Mesenchymal stem cell (in vitro differentiated cells and primary cell): ENCODE results near the gene VPS33B.
A peak's percentile ranks its signal among the peaks of the same experiment; 100 is the strongest.
"Not testable (repeated sequence)": the region's sequence is repeated elsewhere in the genome, so short reads cannot be mapped to it uniquely, and the experiment has no call there.

Experiments
- DNase-seq: peaks from one replicate; pipeline ENCODE4 v3.0.0-alpha.2; 2013
- H2AFZ ChIP-seq: one replicate; pipeline ENCODE4 v1.6.1; 2013; ENCODE audit warnings: low read depth, mild to moderate bottlenecking, control low read depth, inconsistent platforms, low read length, moderate library complexity
- H2AK5ac ChIP-seq: 2 replicates; pipeline ENCODE4 v1.6.1; 2013; ENCODE audit warnings: low read length, moderate library complexity, mild to moderate bottlenecking, inconsistent platforms; ENCODE audit not compliant: severe bottlenecking
- H2BK120ac ChIP-seq: one replicate; pipeline ENCODE4 v1.6.1; 2013; ENCODE audit warnings: low read depth, mild to moderate bottlenecking, inconsistent platforms, low read length, moderate library complexity
- H2BK12ac ChIP-seq, 2 experiments: one replicate each; pipeline ENCODE4 v1.6.1; 2013; ENCODE audit warnings: inconsistent platforms in 2 of 2, low read length in 2 of 2, mild to moderate bottlenecking in 2 of 2, moderate library complexity in 2 of 2, control low read depth in 1 of 2
- H2BK15ac ChIP-seq: one replicate; pipeline ENCODE4 v1.6.1; 2013; ENCODE audit warnings: mild to moderate bottlenecking, low read depth, inconsistent platforms; ENCODE audit not compliant: poor library complexity, severe bottlenecking
- H2BK5ac ChIP-seq: 2 replicates; pipeline ENCODE4 v1.6.1; 2013; ENCODE audit warnings: low read depth, mild to moderate bottlenecking, low read length, control low read depth, inconsistent platforms; ENCODE audit not compliant: poor library complexity, severe bottlenecking
- H3K14ac ChIP-seq, 2 experiments: one replicate each; pipeline ENCODE4 v1.6.1; 2013; ENCODE audit warnings: inconsistent platforms in 2 of 2, low read length in 2 of 2, control low read depth in 1 of 2, mild to moderate bottlenecking in 1 of 2, moderate library complexity in 1 of 2
- H3K18ac ChIP-seq, 2 experiments: one replicate each; pipeline ENCODE4 v1.6.1; 2013; ENCODE audit warnings: inconsistent platforms in 2 of 2, low read length in 2 of 2, control low read depth in 1 of 2, low read depth in 1 of 2, mild to moderate bottlenecking in 1 of 2
- H3K23ac ChIP-seq, 2 experiments: one replicate each; pipeline ENCODE4 v1.6.1; 2013; ENCODE audit warnings: inconsistent platforms in 2 of 2, low read length in 2 of 2, mild to moderate bottlenecking in 2 of 2, moderate library complexity in 2 of 2, control low read depth in 1 of 2
- H3K27ac ChIP-seq: 2 replicates; pipeline ENCODE4 v1.5.1; 2013; ENCODE audit warnings: mild to moderate bottlenecking, moderate library complexity, low read length, control low read depth, inconsistent platforms; ENCODE audit not compliant: poor library complexity, severe bottlenecking
- H3K27me3 ChIP-seq, 2 experiments: 2 replicates each; pipeline versions ENCODE4 v1.6.1 to v1.7.0; 2013; ENCODE audit warnings: low read length in 2 of 2, mild to moderate bottlenecking in 2 of 2, moderate library complexity in 2 of 2, control low read depth in 1 of 2, inconsistent platforms in 1 of 2; ENCODE audit not compliant: control insufficient read depth in 1 of 2, insufficient read depth in 1 of 2
- H3K36me3 ChIP-seq, 2 experiments: 2 replicates each; pipeline versions ENCODE4 v1.6.1 to v1.7.0; 2013; ENCODE audit warnings: low read length in 2 of 2, control low read depth in 1 of 2, inconsistent platforms in 1 of 2, low read depth in 1 of 2, mild to moderate bottlenecking in 1 of 2; ENCODE audit not compliant: insufficient read depth in 2 of 2, control insufficient read depth in 1 of 2
- H3K4ac ChIP-seq, 2 experiments: one replicate each; pipeline ENCODE4 v1.6.1; 2013; ENCODE audit warnings: inconsistent platforms in 2 of 2, low read length in 2 of 2, mild to moderate bottlenecking in 2 of 2, moderate library complexity in 2 of 2, control low read depth in 1 of 2, low read depth in 1 of 2
- H3K4me1 ChIP-seq: 2 replicates; pipeline ENCODE4 v1.6.1; 2013; ENCODE audit warnings: low read depth, low read length, control low read depth; ENCODE audit not compliant: control insufficient read depth, insufficient read depth
- H3K4me2 ChIP-seq: 2 replicates; pipeline ENCODE4 v1.6.1; 2013; ENCODE audit warnings: low read length, mild to moderate bottlenecking, inconsistent platforms; ENCODE audit not compliant: poor library complexity, severe bottlenecking
- H3K4me3 ChIP-seq, 2 experiments: 2 replicates each; pipeline versions ENCODE4 v1.5.1 to v1.7.0; 2013; ENCODE audit warnings: low read length in 2 of 2, mild to moderate bottlenecking in 2 of 2, control low read depth in 1 of 2, low read depth in 1 of 2; ENCODE audit not compliant: insufficient read depth in 1 of 2
- H3K79me1 ChIP-seq: replicated peaks from 2 replicates; pipeline ENCODE4 v1.6.1; 2013; ENCODE audit warnings: mild to moderate bottlenecking, control low read depth, low read length, inconsistent platforms; ENCODE audit not compliant: poor library complexity, severe bottlenecking
- H3K9ac ChIP-seq: 2 replicates; pipeline ENCODE4 v1.7.0; 2013; ENCODE audit warnings: mild to moderate bottlenecking, low read length, moderate library complexity
- H3K9me3 ChIP-seq: 2 replicates; pipeline ENCODE4 v1.7.0; 2013; ENCODE audit warnings: mild to moderate bottlenecking, low read length; ENCODE audit not compliant: control insufficient read depth
- H4K8ac ChIP-seq: one replicate; pipeline ENCODE4 v1.6.1; 2013; ENCODE audit warnings: inconsistent platforms, mild to moderate bottlenecking, low read length, moderate library complexity
- H4K91ac ChIP-seq: one replicate; pipeline ENCODE4 v1.6.1; 2013; ENCODE audit warnings: mild to moderate bottlenecking, low read length, inconsistent platforms
- WGBS: methylation state at CpG from one replicate; pipeline ENCODE4 v1.1.7; 2013; ENCODE audit warnings: mixed read lengths; 5-methylcytosine and 5-hydroxymethylcytosine counted together

Gene VPS33B

DNA sequence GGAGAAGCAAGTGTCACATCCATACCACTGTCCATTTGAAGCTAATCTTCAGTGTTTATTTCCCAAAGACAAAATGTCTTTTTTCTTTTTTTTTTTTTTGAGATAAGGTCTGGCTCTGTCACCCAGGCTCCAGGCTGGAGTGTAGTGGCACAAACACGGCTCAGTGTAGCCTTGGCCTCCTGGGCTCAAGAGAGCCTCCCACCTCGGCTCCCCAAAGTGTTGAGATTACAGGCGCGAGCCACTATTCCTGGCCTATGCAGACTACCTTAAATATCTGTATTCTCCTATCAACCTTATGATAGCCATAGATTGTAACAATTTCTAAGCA, 27.7 kb upstream of the VPS33B start:
- H3K14ac ChIP-seq = no peak overlapping the region
- no peak overlapping the region for H2AK5ac ChIP-seq
- H2BK120ac ChIP-seq = no peak overlapping the region
- 78% methylated on average over 4 of the region's 4 CpGs for WGBS
- no peaks in the 10 kb centered on the region for H3K79me1 ChIP-seq
- H4K91ac ChIP-seq = no peak overlapping the region
- no peak overlapping the region for H2BK12ac ChIP-seq
- H2AFZ ChIP-seq = no peak overlapping the region
- DNase-seq = no peak
- H3K23ac ChIP-seq = no peak overlapping the region
- H3K27me3 ChIP-seq = peaks cover 25 to 37% of the 10 kb centered on the region in 2 experiments
- H3K4me3 ChIP-seq = no peak overlapping the region
- no peak overlapping the region for H4K8ac ChIP-seq
- H3K18ac ChIP-seq = no peak overlapping the region
- H2BK15ac ChIP-seq = no peak overlapping the region
- no peak overlapping the region for H3K9ac ChIP-seq
- no peaks in the 10 kb centered on the region for H3K9me3 ChIP-seq
- H3K4ac ChIP-seq = no peak overlapping the region
- H2BK5ac ChIP-seq = no peak overlapping the region
- no peaks in the 10 kb centered on the region for H3K4me1 ChIP-seq
- no peak overlapping the region for H3K27ac ChIP-seq
- no peak overlapping the region for H3K4me2 ChIP-seq
- H3K36me3 ChIP-seq = no peaks in the 10 kb centered on the region

DNA sequence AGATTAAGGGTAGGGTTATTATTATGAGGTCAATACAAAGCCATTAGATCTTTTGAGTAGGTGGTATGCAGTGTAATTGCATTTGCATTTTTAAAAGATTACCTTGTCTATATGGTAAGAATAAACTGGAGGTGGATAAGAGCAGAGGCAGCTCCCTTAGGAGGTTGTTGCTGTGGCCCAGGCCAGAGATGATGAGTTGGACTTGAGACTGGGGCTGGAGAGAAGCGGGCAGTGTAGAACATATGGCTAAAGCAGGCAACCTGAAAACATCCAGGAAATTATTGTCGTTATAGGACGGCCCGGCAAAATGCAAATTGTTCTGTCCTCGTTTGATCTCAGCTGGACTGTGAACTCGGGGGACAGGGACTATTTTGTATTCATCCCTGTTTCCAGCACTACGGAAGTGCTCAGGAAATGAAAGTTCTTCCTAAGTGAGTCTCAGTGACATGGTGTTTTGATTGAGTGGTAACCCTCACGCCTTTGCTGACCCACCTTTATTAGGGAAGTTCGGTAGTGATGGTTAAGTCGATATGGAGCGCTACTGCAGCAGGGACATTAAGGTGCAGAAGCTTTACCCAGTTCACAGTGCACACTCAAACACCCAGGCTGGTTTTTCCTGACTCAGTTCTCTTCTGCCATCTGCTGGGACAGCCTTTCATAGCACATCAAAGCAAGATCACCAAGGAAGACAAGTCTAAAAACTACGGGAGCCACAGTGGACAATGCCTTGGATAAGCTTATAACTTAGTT, 27.2 kb upstream of the VPS33B start:
- H4K8ac ChIP-seq = no peak overlapping the region
- no peak overlapping the region for H3K27ac ChIP-seq
- H3K36me3 ChIP-seq = no peaks in the 10 kb centered on the region
- peak overlapping the region in 1 of 2 experiments; percentile 48 for H3K4me3 ChIP-seq
- H4K91ac ChIP-seq = no peak overlapping the region
- WGBS = 43% methylated on average over 11 of the region's 12 CpGs
- H3K4me1 ChIP-seq = no peaks in the 10 kb centered on the region
- H3K9ac ChIP-seq = no peak overlapping the region
- no peak overlapping the region for H3K4me2 ChIP-seq
- no peak overlapping the region for H2BK12ac ChIP-seq
- no peaks in the 10 kb centered on the region for H3K79me1 ChIP-seq
- no peak overlapping the region for H2AFZ ChIP-seq
- DNase-seq = peak; percentile 67
- no peak overlapping the region for H2AK5ac ChIP-seq
- no peak overlapping the region for H3K23ac ChIP-seq
- H3K9me3 ChIP-seq = no peaks in the 10 kb centered on the region
- H3K14ac ChIP-seq = no peak overlapping the region
- no peak overlapping the region for H2BK120ac ChIP-seq
- H3K4ac ChIP-seq = no peak overlapping the region
- peaks cover 20 to 32% of the 10 kb centered on the region in 2 experiments for H3K27me3 ChIP-seq
- no peak overlapping the region for H2BK5ac ChIP-seq
- no peak overlapping the region for H2BK15ac ChIP-seq
- no peak overlapping the region for H3K18ac ChIP-seq

DNA sequence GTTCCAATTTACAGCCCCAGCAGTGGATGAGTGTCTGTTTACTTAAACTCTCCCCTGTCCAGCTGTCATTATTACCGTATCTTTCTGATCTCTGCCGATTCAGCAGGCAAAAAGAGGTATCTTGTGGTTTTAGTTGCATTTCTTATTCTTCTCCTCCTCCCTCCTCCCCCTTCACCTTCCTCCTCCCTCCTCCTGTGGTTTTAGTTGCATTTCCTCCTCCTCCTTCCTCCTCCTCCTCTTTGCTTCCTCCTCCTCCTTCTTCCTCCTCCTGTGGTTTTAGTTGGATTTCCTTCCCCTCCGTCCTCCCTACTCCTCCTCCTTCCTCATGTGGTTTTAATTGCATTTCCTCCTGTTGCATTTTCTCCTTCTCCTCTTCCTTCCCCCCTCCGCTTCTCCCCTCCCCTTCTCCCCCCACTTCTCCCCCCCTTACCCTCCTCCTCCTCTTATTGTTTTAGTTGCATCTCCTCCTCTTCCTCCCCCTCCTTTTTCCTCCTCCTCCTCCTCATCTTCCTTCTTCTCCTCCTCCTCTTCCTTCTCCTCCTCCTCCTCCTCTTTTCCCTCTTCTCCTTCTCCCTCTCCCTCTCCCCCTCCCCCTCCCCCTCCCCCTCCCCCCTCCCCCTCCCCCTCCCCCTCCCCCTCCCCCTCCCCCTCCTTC, 25.3 kb upstream of the VPS33B start:
- H3K4me3 ChIP-seq = no peak overlapping the region
- no peak overlapping the region for H3K4me2 ChIP-seq
- no peak overlapping the region for H3K27ac ChIP-seq
- H3K9me3 ChIP-seq = no peaks in the 10 kb centered on the region
- H3K4me1 ChIP-seq = no peaks in the 10 kb centered on the region
- no peak overlapping the region for H2AFZ ChIP-seq
- DNase-seq = peak; percentile 5
- no peak overlapping the region for H2AK5ac ChIP-seq
- H3K36me3 ChIP-seq = no peaks in the 10 kb centered on the region
- H2BK15ac ChIP-seq = no peak overlapping the region
- no peaks in the 10 kb centered on the region for H3K79me1 ChIP-seq
- 29% methylated on average over 3 of the region's 4 CpGs for whole genome bisulfite sequencing
- no peak overlapping the region for H2BK120ac ChIP-seq
- H2BK5ac ChIP-seq = no peak overlapping the region
- no peak overlapping the region for H4K91ac ChIP-seq
- no peak overlapping the region for H3K18ac ChIP-seq
- H3K23ac ChIP-seq = no peak overlapping the region
- H3K9ac ChIP-seq = no peak overlapping the region
- no peak overlapping the region for H4K8ac ChIP-seq
- peak overlapping the region in 1 of 2 experiments; percentile 41 for H3K14ac ChIP-seq
- no peak overlapping the region for H2BK12ac ChIP-seq
- H3K27me3 ChIP-seq = peaks cover 11 to 17% of the 10 kb centered on the region in 2 experiments
- no peak overlapping the region for H3K4ac ChIP-seq

DNA sequence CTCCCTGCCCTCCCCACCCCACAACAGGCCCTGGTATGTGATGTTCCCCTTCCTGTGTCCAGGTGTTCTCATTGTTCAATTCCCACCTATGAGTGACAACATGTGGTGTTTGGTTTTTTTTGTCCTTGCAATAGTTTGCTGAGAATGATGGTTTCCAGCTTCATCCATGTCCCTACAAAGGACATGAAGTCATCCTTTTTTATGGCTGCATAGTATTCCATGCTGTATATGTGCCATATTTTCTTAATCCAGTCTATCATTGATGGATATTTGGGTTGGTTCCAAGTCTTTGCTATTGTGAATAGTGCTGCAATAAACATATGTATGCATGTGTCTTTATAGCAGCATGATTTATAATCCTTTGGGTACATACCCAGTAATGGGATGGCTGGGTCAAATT, 23.7 kb upstream of the VPS33B start:
- not testable (repeated sequence) for H3K4me2 ChIP-seq, H3K4me1 ChIP-seq, H2BK15ac ChIP-seq, H3K4ac ChIP-seq, H3K4me3 ChIP-seq, H2BK12ac ChIP-seq, H3K79me1 ChIP-seq, H2BK120ac ChIP-seq, H3K14ac ChIP-seq, H3K36me3 ChIP-seq, H3K9me3 ChIP-seq, H4K91ac ChIP-seq, H4K8ac ChIP-seq, H3K27me3 ChIP-seq, H2AK5ac ChIP-seq, DNase-seq, H3K23ac ChIP-seq, H3K9ac ChIP-seq, H2AFZ ChIP-seq, H3K27ac ChIP-seq, H3K18ac ChIP-seq, H2BK5ac ChIP-seq
